Mesenchymal stem cell (in vitro differentiated cells and primary cell): ENCODE data around the gene JAKMIP2.
A peak's percentile ranks its signal among the peaks of the same experiment; 100 is the strongest.

ENCODE experiments used
- DNase-seq: peaks from one replicate; pipeline ENCODE4 v3.0.0-alpha.2; 2013
- H2AFZ ChIP-seq: one replicate; pipeline ENCODE4 v1.6.1; 2013; ENCODE audit warnings: low read depth, mild to moderate bottlenecking, control low read depth, inconsistent platforms, low read length, moderate library complexity
- H2AK5ac ChIP-seq: 2 replicates; pipeline ENCODE4 v1.6.1; 2013; ENCODE audit warnings: low read length, moderate library complexity, mild to moderate bottlenecking, inconsistent platforms; ENCODE audit not compliant: severe bottlenecking
- H2BK120ac ChIP-seq: one replicate; pipeline ENCODE4 v1.6.1; 2013; ENCODE audit warnings: low read depth, mild to moderate bottlenecking, inconsistent platforms, low read length, moderate library complexity
- H2BK12ac ChIP-seq, 2 experiments: one replicate each; pipeline ENCODE4 v1.6.1; 2013; ENCODE audit warnings: inconsistent platforms in 2 of 2, low read length in 2 of 2, mild to moderate bottlenecking in 2 of 2, moderate library complexity in 2 of 2, control low read depth in 1 of 2
- H2BK15ac ChIP-seq: one replicate; pipeline ENCODE4 v1.6.1; 2013; ENCODE audit warnings: mild to moderate bottlenecking, low read depth, inconsistent platforms; ENCODE audit not compliant: poor library complexity, severe bottlenecking
- H2BK5ac ChIP-seq: 2 replicates; pipeline ENCODE4 v1.6.1; 2013; ENCODE audit warnings: low read depth, mild to moderate bottlenecking, low read length, control low read depth, inconsistent platforms; ENCODE audit not compliant: poor library complexity, severe bottlenecking
- H3K14ac ChIP-seq, 2 experiments: one replicate each; pipeline ENCODE4 v1.6.1; 2013; ENCODE audit warnings: inconsistent platforms in 2 of 2, low read length in 2 of 2, control low read depth in 1 of 2, mild to moderate bottlenecking in 1 of 2, moderate library complexity in 1 of 2
- H3K18ac ChIP-seq, 2 experiments: one replicate each; pipeline ENCODE4 v1.6.1; 2013; ENCODE audit warnings: inconsistent platforms in 2 of 2, low read length in 2 of 2, control low read depth in 1 of 2, low read depth in 1 of 2, mild to moderate bottlenecking in 1 of 2
- H3K23ac ChIP-seq, 2 experiments: one replicate each; pipeline ENCODE4 v1.6.1; 2013; ENCODE audit warnings: inconsistent platforms in 2 of 2, low read length in 2 of 2, mild to moderate bottlenecking in 2 of 2, moderate library complexity in 2 of 2, control low read depth in 1 of 2
- H3K27ac ChIP-seq: 2 replicates; pipeline ENCODE4 v1.5.1; 2013; ENCODE audit warnings: mild to moderate bottlenecking, moderate library complexity, low read length, control low read depth, inconsistent platforms; ENCODE audit not compliant: poor library complexity, severe bottlenecking
- H3K27me3 ChIP-seq, 2 experiments: 2 replicates each; pipeline versions ENCODE4 v1.6.1 to v1.7.0; 2013; ENCODE audit warnings: low read length in 2 of 2, mild to moderate bottlenecking in 2 of 2, moderate library complexity in 2 of 2, control low read depth in 1 of 2, inconsistent platforms in 1 of 2; ENCODE audit not compliant: control insufficient read depth in 1 of 2, insufficient read depth in 1 of 2
- H3K36me3 ChIP-seq, 2 experiments: 2 replicates each; pipeline versions ENCODE4 v1.6.1 to v1.7.0; 2013; ENCODE audit warnings: low read length in 2 of 2, control low read depth in 1 of 2, inconsistent platforms in 1 of 2, low read depth in 1 of 2, mild to moderate bottlenecking in 1 of 2; ENCODE audit not compliant: insufficient read depth in 2 of 2, control insufficient read depth in 1 of 2
- H3K4ac ChIP-seq, 2 experiments: one replicate each; pipeline ENCODE4 v1.6.1; 2013; ENCODE audit warnings: inconsistent platforms in 2 of 2, low read length in 2 of 2, mild to moderate bottlenecking in 2 of 2, moderate library complexity in 2 of 2, control low read depth in 1 of 2, low read depth in 1 of 2
- H3K4me1 ChIP-seq: 2 replicates; pipeline ENCODE4 v1.6.1; 2013; ENCODE audit warnings: low read depth, low read length, control low read depth; ENCODE audit not compliant: control insufficient read depth, insufficient read depth
- H3K4me2 ChIP-seq: 2 replicates; pipeline ENCODE4 v1.6.1; 2013; ENCODE audit warnings: low read length, mild to moderate bottlenecking, inconsistent platforms; ENCODE audit not compliant: poor library complexity, severe bottlenecking
- H3K4me3 ChIP-seq, 2 experiments: 2 replicates each; pipeline versions ENCODE4 v1.5.1 to v1.7.0; 2013; ENCODE audit warnings: low read length in 2 of 2, mild to moderate bottlenecking in 2 of 2, control low read depth in 1 of 2, low read depth in 1 of 2; ENCODE audit not compliant: insufficient read depth in 1 of 2
- H3K79me1 ChIP-seq: replicated peaks from 2 replicates; pipeline ENCODE4 v1.6.1; 2013; ENCODE audit warnings: mild to moderate bottlenecking, control low read depth, low read length, inconsistent platforms; ENCODE audit not compliant: poor library complexity, severe bottlenecking
- H3K9ac ChIP-seq: 2 replicates; pipeline ENCODE4 v1.7.0; 2013; ENCODE audit warnings: mild to moderate bottlenecking, low read length, moderate library complexity
- H3K9me3 ChIP-seq: 2 replicates; pipeline ENCODE4 v1.7.0; 2013; ENCODE audit warnings: mild to moderate bottlenecking, low read length; ENCODE audit not compliant: control insufficient read depth
- H4K8ac ChIP-seq: one replicate; pipeline ENCODE4 v1.6.1; 2013; ENCODE audit warnings: inconsistent platforms, mild to moderate bottlenecking, low read length, moderate library complexity
- H4K91ac ChIP-seq: one replicate; pipeline ENCODE4 v1.6.1; 2013; ENCODE audit warnings: mild to moderate bottlenecking, low read length, inconsistent platforms
- WGBS: methylation state at CpG from one replicate; pipeline ENCODE4 v1.1.7; 2013; ENCODE audit warnings: mixed read lengths; 5-methylcytosine and 5-hydroxymethylcytosine counted together

JAKMIP2 gene

DNA sequence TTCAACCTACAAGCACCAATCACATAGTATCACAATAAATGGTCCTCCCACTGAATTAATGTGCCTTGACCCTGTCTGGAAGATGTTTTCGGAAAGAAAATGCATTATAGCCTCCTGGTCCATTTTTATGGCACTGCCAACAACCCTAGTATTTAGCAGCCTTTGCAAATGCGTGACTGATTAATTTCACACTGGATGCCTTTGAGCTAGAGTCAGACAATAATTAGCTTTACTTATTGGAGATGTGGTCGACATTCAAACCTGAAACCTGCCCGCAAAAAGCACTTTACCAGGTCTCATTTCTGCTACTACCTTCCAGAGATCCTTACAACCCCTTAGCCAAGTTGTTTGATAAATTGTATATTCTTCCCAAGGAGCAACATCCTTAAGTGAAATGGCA is 153.3 kb downstream of the JAKMIP2 start:
- DNase-seq: no peak
- H3K79me1 ChIP-seq: no peaks in the 10 kb centered on the region
- H2BK12ac ChIP-seq: no peak overlapping the region
- no peaks in the 10 kb centered on the region for H3K9me3 ChIP-seq
- no peak overlapping the region for H2BK15ac ChIP-seq
- H3K4me1 ChIP-seq: no peaks in the 10 kb centered on the region
- no peak overlapping the region for H3K14ac ChIP-seq
- no peak overlapping the region for H3K4me2 ChIP-seq
- no peak overlapping the region for H2AK5ac ChIP-seq
- no peak overlapping the region for H3K23ac ChIP-seq
- H2AFZ ChIP-seq: no peak overlapping the region
- H3K18ac ChIP-seq: no peak overlapping the region
- no peak overlapping the region for H3K27ac ChIP-seq
- H4K8ac ChIP-seq: no peak overlapping the region
- 97% methylated on average over 4 of the region's 4 CpGs for WGBS
- H2BK5ac ChIP-seq: no peak overlapping the region
- H3K9ac ChIP-seq: no peak overlapping the region
- no peak overlapping the region for H3K4me3 ChIP-seq
- no peak overlapping the region for H2BK120ac ChIP-seq
- H3K4ac ChIP-seq: no peak overlapping the region
- H3K36me3 ChIP-seq: no peaks in the 10 kb centered on the region
- no peak overlapping the region for H4K91ac ChIP-seq
- peaks cover 5 to 6% of the 10 kb centered on the region in 2 experiments for H3K27me3 ChIP-seq

- Histone ChIP-seq H3K36me3 (no peaks in the 10 kb centered on the region), H3K4me2 (no peak overlapping the region), H2BK12ac (no peak overlapping the region), H3K9ac (no peak overlapping the region), H3K14ac (no peak overlapping the region), H3K27ac (no peak overlapping the region), H4K8ac (no peak overlapping the region), H2BK5ac (no peak overlapping the region), H3K4ac (no peak overlapping the region), H4K91ac (no peak overlapping the region), H3K4me3 (no peak overlapping the region), H3K27me3 (peaks cover 5 to 6% of the 10 kb centered on the region in 2 experiments), H2AK5ac (no peak overlapping the region), H3K18ac (no peak overlapping the region), H2BK15ac (no peak overlapping the region), H3K9me3 (no peaks in the 10 kb centered on the region), H2BK120ac (no peak overlapping the region), H3K4me1 (no peaks in the 10 kb centered on the region), H3K23ac (no peak overlapping the region), H2AFZ (no peak overlapping the region), H3K79me1 (no peaks in the 10 kb centered on the region)
- DNase-seq: peak; percentile 76
- WGBS: 70% methylated on average over 7 of the region's 8 CpGs
Observed at GRCh38 chr5:147628058-147628895, 154.3 kb downstream of the JAKMIP2 start.

DNA sequence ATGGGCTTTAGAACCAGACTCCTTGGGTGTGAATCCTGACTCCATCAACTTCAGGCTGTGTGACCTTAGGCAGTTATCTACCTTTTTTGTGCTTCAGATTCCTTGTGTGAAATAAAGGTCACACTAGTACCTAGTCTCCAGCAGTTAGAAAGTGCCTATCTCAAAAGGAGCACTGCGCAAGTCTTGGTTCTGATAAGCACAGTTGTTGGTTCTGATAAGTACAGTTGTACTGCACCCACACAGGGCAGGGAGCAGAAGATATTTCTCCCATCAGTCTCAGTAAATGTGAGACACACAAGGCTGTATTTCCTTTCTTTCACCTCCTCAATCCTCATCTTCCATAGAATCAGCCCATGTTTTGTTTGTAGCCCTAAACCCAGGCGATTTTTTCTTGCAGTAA is 156.1 kb downstream of the JAKMIP2 start:
- Histone ChIP-seq H2AFZ (no peak overlapping the region), H2BK12ac (no peak overlapping the region), H2BK5ac (no peak overlapping the region), H3K27me3 (peaks cover 5 to 6% of the 10 kb centered on the region in 2 experiments), H3K23ac (no peak overlapping the region), H3K14ac (no peak overlapping the region), H4K8ac (no peak overlapping the region), H2BK120ac (no peak overlapping the region), H2AK5ac (no peak overlapping the region), H3K4ac (no peak overlapping the region), H3K9me3 (no peaks in the 10 kb centered on the region), H2BK15ac (no peak overlapping the region), H3K18ac (no peak overlapping the region), H3K36me3 (no peaks in the 10 kb centered on the region), H3K4me1 (no peaks in the 10 kb centered on the region), H3K79me1 (no peaks in the 10 kb centered on the region), H3K4me2 (no peak overlapping the region), H3K9ac (no peak overlapping the region), H3K4me3 (no peak overlapping the region), H3K27ac (no peak overlapping the region), H4K91ac (no peak overlapping the region)
- no peak for DNase-seq
- 61% methylated on average over 2 of the region's 2 CpGs for whole genome bisulfite sequencing

DNA sequence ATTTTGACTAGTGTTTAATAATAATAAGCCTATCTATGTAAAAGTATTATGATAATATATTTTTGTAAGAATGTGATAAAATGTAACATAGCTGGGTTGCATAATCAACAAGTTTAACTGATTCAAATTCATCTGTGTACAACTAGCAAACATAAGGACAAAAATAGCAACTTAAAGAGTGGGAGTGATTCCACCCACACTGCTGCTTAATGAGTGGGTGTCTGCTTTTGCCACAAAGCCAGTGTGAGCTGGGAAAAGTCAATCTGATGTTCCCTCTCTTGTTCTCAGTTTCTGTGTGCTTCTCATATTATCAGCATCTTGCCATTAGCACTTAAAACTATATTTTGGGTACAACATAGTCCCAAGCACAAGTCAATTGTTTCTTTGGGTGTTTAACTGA is 161.5 kb downstream of the JAKMIP2 start:
- no peak overlapping the region for H3K9ac ChIP-seq
- no peak overlapping the region for H3K4me3 ChIP-seq
- H3K23ac ChIP-seq: no peak overlapping the region
- H3K4ac ChIP-seq: no peak overlapping the region
- no peak overlapping the region for H2AK5ac ChIP-seq
- H3K9me3 ChIP-seq: no peaks in the 10 kb centered on the region
- no peaks in the 10 kb centered on the region for H3K4me1 ChIP-seq
- no peak overlapping the region for H2BK12ac ChIP-seq
- no peaks in the 10 kb centered on the region for H3K79me1 ChIP-seq
- no peak overlapping the region for H2BK120ac ChIP-seq
- H4K91ac ChIP-seq: no peak overlapping the region
- H3K14ac ChIP-seq: no peak overlapping the region
- no peak overlapping the region for H2AFZ ChIP-seq
- no peak overlapping the region for H2BK5ac ChIP-seq
- H3K4me2 ChIP-seq: no peak overlapping the region
- no peak for DNase-seq
- H2BK15ac ChIP-seq: no peak overlapping the region
- H3K27ac ChIP-seq: no peak overlapping the region
- peaks cover 0 to under 1% of the 10 kb centered on the region in 2 experiments for H3K27me3 ChIP-seq
- no peak overlapping the region for H4K8ac ChIP-seq
- H3K18ac ChIP-seq: no peak overlapping the region
- no peaks in the 10 kb centered on the region for H3K36me3 ChIP-seq
